COR-L47 (cell line): ENCODE measurements around the gene SIX3.

Experiments used
- DNase-seq: peaks from one replicate; lab custom pipeline; 2025; lab: John Stamatoyannopoulos, UW

Gene SIX3

GRCh38 chr2:44943693-44944101 lies 2.2 kb downstream of the SIX3 start:
- no peak for DNase-seq

GRCh38 chr2:44944102-44944951 lies 2.8 kb downstream of the SIX3 start:
- no peak for DNase-seq

- no peak for DNase-seq
Observed at GRCh38 chr2:44944952-44945612, 3.6 kb downstream of the SIX3 start.

- DNase-seq: no peak
Observed at GRCh38 chr2:44945676-44946371, 4.3 kb downstream of the SIX3 start.

- DNase-seq: no peak
Observed at GRCh38 chr2:44946372-44947027, 5.0 kb downstream of the SIX3 start.

GRCh38 chr2:44947028-44947375 lies 5.5 kb downstream of the SIX3 start:
- no peak for DNase-seq

GRCh38 chr2:44948565-44949328 lies 7.2 kb downstream of the SIX3 start:
- no peak for DNase-seq

- no peak for DNase-seq
Observed at GRCh38 chr2:44949329-44950151, 8.0 kb downstream of the SIX3 start.

GRCh38 chr2:44950646-44951045 lies 9.1 kb downstream of the SIX3 start:
- no peak for DNase-seq

GRCh38 chr2:44951124-44951523 lies 9.6 kb downstream of the SIX3 start:
- no peak for DNase-seq

- DNase-seq: no peak
Observed at GRCh38 chr2:44951714-44952113, 10.2 kb downstream of the SIX3 start.

GRCh38 chr2:44952143-44952805 lies 10.8 kb downstream of the SIX3 start:
- no peak for DNase-seq

- no peak for DNase-seq
Observed at GRCh38 chr2:44952806-44953498, 11.4 kb downstream of the SIX3 start.

- DNase-seq: no peak
Observed at GRCh38 chr2:44953499-44953883, 12.0 kb downstream of the SIX3 start.

- DNase-seq: no peak
Observed at GRCh38 chr2:44954447-44954888, 13.0 kb downstream of the SIX3 start.

- DNase-seq: no peak
Observed at GRCh38 chr2:44954889-44955592, 13.5 kb downstream of the SIX3 start.

- DNase-seq: peak; percentile 70
Observed at GRCh38 chr2:44955593-44956392, 14.3 kb downstream of the SIX3 start.

GRCh38 chr2:44956843-44957242 lies 15.3 kb downstream of the SIX3 start:
- peak; percentile 42 for DNase-seq
